CD4-positive, alpha-beta T cell treated with Interferon alpha-2 for 1 hour (primary cell): ENCODE measurements around the gene RALGPS1.
A peak's percentile ranks its signal among the peaks of the same experiment; 100 is the strongest.

Experiments
- DNase-seq, 2 donors: peaks; one replicate each; pipeline ENCODE4 v3.0.0-alpha.2; 2020 to 2022

Gene RALGPS1, protein sequence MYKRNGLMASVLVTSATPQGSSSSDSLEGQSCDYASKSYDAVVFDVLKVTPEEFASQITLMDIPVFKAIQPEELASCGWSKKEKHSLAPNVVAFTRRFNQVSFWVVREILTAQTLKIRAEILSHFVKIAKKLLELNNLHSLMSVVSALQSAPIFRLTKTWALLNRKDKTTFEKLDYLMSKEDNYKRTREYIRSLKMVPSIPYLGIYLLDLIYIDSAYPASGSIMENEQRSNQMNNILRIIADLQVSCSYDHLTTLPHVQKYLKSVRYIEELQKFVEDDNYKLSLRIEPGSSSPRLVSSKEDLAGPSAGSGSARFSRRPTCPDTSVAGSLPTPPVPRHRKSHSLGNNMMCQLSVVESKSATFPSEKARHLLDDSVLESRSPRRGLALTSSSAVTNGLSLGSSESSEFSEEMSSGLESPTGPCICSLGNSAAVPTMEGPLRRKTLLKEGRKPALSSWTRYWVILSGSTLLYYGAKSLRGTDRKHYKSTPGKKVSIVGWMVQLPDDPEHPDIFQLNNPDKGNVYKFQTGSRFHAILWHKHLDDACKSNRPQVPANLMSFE

DNA sequence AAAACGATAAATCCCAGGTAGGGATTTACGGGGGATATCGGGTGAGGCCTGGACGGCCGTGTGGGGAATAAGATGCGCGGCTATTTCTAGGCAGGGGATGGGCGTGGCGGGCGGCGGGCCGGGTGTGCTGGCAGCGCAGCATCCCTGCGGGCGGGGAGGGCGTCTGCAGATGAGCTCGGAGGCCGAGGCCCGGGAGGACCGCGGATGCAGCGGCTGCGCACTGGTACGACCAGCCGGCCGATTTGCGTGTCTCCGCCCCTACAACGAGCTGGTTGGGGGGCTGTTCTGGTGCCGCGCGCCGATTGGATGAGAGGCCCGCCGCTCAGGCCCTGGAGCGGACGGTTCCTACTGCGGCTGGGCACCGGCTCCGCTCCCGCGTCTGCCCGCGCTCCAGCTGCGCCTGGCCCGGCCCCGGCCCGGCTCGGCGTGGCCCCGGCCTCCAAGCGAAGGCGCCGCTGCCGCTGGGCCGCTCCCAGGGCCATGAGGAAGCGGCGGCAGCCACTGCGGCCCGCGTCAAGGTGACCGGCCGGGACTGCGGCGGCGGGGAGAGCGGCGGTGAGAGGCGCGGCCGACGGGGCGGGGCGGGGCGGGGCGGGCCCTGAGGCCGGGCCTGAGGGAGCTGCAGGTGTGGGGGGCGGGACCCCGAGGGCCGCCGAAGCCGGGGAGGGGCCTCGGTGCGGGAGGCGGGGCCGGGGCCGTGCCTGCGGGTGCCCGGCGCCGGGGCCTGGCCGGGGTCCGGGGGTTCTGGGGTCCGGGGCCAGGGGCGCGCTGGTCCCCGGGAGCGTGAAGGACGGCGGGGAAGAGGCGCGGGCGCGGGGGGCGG is at the start of gene RALGPS1:
RALGPS1 (plus strand) TSS at position 325 of the 823 bp plus-strand sequence. CDS start 47,508 bp downstream, outside the sequence.
- peak; percentile 93 to 94 for DNase-seq

DNA sequence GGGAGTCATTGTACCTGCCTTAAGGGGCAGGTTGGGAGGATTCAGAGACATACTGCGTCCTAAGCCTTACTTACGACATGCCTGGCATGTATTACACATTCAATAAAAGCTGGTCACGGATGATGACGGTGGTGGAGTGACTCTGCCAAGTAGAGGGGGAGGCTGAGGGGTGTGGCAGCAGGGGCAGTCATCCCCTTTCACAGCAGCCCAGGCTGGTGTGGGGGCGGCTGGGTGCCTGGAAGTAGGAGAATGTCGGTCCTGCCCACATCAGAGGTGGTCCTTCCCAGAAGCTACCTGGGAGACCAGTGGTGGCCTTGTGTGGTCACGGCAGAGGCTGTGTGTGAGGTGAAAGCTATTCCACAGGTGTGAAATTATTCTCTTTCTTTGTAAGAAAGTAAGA is 45.2 kb upstream of the RALGPS1 start:
- no peak for DNase-seq

DNA sequence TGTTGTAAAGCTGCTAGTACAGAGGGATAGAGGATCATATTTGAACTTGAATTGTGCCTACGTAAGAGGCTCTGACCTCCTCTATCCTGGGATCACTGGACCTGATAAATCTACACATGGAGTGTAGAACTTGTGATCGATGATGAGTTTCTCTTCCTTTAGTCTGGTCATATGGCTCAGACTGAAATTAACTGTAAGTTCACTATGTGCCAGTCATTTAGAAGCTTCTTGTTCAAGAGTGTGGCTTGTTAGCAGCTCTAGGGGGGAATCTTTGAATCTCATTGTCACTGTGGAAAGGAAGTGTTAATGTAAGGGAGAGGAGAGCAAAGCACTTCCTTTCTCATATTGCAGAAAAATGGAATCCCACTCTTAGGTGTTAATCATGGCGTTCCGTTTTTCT is 42.1 kb upstream of the RALGPS1 start:
- no peak for DNase-seq

DNA sequence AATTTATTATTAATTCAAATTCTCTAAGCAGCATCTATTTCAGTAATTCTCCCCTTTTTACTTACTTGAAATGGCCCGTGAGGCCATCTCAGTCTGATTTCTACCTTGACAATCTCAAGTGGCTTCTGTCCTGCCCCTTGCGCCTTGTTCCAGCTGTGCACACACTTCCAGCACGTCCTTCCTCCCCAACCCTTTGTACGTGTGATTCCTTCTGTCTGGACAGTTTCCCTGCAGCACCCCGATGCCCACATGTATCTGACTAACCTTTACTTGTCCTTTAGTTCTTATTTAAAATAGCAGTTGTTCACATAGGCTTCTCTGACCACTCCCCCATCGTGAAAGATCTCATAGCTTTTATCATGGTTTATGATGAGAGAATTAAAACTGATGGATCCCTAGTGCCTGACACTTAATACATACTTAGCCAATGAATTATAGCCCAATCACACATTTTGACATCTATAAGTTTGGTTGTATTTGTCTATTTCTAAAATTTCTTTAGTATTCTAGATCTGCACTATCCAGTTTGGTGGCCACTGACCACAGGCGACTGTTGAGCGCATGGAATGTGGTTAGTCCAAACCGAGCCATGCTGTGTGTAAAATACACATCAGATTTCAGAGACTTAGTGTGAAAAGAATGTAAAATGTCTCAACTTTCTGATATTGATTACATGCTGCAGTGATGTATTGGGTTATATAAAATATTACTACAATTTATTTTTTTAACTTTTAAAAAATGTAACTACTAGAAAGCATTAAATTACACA is 39.9 kb upstream of the RALGPS1 start:
- no peak for DNase-seq

DNA sequence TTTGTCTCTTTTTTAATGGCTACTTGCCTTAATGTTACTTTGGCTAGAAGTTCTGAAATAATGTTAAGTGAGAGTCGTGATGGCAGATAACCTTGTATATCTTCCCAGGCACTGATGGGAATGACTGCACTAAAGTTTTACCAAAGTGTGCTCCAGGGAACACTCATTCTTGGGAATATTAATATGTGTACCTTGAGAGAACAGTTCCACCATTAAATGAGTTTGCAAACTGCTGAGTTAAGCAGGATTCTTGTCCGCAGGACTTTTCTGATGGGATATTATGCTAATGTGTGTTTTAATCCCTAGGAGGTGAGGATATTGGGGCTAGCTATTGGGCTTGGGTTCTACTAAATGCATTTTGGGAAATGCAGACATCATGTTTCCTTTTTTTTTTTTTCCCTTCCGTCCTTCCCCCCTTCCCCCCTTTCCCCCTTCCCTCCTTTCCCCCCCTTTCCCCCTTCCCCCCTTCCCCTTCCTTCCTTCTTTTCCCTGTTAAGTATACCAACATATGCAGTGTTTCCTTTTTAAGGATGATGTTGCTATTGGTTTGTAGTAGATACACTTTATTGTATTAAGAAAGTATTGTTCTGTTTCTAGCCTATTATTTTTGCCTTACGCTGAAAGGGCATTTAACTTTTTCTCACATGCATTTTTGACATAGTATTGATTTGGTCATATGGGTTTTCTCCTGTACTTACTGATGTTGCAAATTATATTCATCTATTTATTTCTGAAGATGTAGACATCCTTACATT is 38.6 kb upstream of the RALGPS1 start:
- no peak for DNase-seq

DNA sequence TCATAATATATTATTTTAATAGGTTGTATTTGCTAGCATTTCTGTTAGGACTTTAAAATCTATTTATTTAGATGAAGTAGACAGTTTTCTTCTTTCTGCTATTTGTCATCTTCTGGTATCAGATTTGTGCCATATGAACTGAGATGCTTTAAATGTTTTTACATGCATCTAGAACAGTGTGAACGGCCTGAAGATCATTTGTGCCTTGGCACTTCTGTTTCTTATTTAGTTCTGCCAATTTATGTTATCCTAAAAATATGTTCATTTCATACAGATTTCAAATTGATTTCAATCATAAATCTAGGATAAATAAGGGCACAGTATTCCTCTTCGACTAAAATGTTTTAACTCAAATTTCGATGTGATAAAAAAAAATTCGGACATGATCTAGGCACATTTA is 38.1 kb upstream of the RALGPS1 start:
- DNase-seq, result no peak

DNA sequence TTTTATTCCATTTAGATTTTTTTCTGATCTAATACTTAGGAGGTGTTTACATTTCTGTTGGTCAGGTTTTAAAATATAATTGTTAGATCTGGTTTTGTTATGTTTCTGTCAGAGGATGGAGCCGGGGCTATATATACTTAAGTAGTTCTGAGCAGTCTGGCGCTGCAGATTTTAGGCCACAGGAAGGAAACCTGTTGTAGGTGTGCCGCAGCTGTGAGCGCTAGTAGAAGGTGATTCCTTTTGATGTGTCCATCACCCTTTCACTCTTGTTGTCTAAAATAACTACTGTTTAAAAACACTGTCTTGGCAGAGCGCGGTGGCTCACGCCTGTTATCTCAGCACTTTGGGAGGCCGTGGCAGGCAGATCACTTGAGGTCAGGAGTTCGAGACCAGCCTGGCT is 37.2 kb upstream of the RALGPS1 start:
- DNase-seq, result peak in 1 of 2 donors; percentile 19

DNA sequence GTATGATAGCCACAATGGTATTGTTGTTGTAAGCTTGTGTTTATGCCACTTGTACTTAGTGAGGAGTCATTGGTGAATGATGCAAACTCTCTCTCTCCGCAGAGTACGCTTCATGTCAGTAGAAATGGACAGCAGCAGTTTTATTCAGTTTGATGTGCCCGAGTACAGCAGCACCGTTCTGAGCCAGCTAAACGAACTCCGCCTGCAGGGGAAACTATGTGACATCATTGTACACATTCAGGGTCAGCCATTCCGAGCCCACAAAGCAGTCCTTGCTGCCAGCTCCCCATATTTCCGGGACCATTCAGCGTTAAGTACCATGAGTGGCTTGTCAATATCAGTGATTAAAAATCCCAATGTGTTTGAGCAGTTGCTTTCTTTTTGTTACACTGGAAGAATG is 35.3 kb upstream of the RALGPS1 start:
- no peak for DNase-seq

DNA sequence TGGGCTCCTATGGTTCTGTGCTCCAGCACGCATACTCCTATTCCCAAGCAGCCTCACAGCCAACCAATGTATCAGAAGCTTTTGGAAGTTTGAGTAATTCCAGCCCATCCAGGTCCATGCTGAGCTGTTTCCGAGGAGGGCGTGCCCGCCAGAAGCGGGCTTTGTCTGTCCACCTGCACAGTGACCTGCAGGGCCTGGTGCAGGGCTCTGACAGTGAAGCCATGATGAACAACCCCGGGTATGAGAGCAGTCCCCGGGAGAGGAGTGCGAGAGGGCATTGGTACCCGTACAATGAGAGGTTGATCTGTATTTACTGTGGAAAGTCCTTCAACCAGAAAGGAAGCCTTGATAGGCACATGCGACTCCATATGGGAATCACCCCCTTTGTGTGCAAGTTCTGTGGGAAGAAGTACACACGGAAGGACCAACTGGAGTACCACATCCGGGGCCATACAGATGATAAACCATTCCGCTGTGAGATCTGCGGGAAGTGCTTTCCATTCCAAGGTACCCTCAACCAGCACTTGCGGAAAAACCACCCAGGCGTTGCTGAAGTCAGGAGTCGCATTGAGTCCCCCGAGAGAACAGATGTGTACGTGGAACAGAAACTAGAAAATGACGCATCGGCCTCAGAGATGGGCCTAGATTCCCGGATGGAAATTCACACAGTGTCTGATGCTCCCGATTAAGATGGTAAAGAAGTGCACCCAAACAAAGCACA is 34.2 kb upstream of the RALGPS1 start:
- no peak for DNase-seq

DNA sequence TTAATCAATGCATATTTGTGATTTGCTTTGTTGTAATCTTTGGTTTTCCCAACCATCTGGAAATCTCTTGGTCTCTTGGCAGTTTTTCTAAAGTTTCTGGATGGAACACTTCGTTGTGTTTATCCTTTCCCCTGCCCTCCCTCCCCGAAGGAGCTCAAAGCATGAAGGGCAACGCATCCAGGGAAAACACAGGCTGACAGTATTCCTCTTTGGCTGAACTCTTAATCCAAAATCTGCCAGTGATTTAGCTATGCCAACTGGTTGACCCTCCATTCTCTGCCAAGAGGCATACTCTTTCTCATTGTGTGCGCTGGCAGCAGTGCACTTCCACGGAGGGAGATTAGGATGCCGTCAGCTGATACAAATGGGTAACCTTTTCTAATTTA is 33.6 kb upstream of the RALGPS1 start:
- DNase-seq, result no peak

DNA sequence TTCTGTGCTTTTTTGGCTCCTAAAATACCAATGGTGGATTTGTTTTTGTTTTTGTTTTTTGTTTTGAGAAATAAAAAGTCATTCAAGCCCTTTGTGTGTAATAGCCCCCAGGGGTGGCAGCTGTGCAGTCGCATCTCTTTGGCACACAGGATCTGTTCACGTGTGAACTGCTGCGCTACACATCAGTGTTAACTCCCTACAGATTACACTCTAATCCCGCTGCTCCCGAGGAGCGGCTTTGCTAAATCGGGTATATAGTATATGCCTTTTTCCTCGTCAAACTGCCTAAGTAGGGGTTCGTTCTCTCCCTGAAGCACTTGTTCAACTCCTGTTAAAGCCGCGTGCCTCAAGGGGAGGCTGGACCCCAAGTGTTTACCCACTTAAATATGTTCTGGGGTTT is 31.8 kb upstream of the RALGPS1 start:
- no peak for DNase-seq

DNA sequence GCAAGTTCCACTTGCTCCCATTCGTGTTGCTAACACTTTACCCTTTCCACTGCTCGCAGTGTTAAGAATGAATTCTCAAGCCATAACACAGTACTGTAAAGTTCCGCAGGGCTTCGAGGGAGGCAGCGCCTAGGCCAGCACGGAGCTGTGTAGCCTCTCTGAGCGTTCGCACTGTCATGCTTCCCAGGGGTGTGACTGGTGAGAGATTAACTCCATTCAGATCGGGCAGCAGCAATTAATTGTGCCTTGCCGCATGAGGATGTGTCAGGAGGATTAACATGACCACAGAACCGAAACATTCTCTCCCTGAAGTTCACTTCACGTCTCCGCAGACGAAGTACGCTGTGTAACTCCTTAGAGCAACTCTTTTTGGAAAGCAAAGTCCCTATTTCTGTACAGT is 30.9 kb upstream of the RALGPS1 start:
- DNase-seq, result no peak

DNA sequence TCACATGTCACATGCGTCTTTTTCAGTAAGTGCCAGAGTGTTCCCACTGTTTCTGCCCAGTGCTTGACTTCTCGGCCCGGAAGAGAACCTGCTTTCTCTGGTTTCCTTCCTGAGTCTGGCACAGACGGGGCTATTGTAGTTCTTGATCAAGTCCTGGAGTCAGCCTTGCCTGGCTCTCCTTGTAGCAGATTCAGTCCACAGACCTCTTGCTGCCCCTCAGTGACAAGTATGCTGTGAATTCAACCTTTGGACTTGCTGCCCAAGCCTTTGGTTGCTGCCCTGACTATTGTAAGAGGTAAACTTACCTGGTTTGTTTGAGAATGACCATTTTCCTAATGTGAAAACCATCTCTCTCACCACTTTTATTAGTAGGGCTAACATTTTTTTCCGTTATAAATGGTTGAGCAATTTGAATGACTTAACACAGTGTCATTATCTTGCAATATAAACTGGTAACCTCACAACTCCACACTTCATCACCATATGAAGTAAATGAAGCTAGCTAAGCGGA is 29.4 kb upstream of the RALGPS1 start:
- DNase-seq, result no peak

DNA sequence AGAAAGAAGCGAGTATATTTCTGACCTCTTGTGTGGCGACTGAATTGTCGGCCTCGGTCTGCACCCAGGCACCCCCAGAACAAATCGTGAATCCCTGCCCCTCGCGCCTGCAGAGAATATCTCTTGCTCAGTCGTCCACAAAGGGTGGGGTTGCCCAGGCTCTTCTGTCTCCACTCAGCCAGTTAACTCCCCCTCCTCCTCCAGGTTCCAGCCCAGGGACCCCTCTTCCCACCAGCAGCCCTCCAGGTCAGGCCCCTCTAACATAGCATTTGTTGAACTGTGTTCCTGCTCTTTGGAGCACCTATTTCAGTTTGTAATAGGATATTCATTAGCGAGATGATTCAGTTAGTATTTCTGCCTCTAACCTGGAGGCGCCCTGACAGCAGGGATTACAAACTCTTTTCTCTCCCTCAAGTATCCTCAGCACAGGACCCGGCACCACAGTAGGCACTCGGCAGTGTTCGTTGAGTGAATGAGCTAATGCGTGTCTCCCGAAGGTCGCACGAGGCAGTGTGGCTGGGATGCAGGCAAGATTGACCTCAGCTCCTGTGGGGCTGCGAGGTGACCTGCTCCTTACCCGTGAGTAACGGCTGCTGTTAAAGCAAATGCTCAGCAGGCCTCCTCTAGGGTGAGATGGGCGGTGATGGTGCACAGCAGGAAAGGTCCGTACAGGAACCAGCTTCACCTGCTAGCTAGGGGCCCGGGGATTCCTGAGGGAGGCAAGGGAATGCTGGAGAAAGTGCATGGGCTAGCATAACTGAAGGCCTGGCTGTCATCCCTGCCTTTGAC is 28.4 kb upstream of the RALGPS1 start:
- DNase-seq, result no peak

DNA sequence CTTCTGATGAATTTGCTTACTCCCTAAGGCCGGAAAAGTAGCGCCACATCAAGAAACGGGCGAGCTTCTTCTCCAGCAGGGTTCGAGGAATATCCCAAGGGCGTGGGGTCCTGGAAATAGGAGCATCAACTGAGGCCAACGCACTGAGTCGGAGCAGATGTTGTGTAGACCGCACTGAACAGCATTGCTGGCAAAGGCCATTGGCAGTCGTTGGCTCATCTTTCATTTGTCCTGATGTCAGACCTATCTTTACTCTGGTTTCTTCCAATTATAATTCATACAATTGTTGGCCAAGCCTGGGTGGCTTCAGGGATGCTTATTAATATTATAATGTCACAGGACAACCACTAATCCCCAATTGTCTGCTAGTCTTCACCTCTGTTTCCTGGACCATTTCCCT is 27.7 kb upstream of the RALGPS1 start:
- no peak for DNase-seq

DNA sequence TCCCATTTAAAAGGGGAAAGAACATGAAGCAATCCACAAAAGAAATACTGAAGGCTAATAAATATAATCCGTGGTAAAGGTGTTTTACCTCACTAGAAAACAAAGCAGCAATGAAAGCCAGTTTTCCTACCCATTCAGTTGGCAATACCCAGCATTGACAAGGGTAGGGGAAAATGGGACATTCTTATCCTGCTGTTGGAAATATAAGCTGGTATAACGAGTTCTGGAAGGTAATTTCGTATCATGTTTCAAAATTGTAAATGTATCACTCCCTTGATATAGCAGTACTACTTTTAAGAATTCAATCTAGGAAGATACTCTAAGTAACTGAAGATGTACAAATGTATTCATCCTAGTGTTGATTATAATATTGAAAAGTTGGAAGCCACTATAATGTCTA is 22.9 kb upstream of the RALGPS1 start:
- no peak for DNase-seq

DNA sequence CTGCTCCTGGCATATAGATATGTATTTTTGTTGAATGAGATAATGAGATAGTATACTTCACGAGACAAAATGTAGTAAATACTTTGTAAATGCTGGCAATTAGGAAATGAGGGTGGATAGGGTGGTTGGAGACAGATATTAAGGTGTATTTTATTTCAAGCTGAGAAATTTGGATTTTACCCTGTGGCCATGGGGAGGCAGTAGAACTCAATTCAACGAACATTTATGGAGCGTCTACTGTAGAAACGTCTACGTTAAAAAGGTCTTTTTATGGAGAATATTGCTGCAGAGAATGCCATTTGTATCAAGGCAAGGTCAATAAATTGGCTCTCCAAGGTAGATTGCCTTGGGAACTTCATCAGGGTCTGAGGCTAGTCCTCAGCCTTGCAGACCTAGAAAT is 21.5 kb upstream of the RALGPS1 start:
- DNase-seq, result no peak

DNA sequence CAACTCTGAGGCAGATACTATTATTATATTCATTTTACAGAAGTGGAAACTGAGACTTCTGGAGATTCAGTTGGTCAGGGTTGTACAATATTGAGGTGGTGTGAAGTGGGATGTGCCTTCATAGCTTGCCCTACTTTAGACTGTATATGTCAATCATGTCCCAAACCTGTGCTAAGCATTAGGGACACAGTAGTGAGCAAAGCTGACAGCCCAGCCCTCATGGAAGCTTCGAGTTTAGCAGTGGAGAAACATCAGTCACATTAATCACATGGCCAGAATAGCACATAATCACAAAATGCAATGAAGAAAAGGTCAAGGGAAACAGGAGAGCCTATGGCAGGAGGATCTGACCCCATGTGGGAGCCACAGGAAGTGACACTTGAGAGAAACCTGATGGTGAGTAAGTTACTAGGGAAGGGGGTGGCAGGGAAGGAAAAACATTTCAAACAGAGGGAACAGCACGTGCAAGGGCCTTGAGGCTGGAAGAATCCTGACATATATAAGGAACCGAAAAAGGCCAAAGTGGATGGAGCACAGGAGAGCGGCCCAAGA is 20.5 kb upstream of the RALGPS1 start:
- no peak for DNase-seq

DNA sequence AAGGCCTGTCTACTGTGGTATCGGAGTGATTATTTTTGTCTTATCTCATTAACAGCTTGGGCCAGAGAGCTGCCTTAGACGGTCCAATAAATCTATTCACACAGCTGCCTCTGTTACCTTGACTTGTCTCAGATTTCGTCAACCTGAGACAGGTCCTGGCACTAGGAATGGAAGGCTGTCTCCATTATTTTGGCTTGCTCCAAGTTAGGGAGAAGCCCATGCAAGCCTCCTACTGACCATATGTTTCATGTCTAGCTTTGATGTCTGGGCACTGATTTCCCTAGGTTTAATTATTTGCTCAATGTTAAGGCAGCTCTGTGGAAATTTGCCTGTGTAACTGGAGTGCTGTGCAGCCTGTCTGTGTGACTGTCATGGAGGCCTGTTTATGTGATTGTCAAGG is 12.4 kb upstream of the RALGPS1 start:
- no peak for DNase-seq

DNA sequence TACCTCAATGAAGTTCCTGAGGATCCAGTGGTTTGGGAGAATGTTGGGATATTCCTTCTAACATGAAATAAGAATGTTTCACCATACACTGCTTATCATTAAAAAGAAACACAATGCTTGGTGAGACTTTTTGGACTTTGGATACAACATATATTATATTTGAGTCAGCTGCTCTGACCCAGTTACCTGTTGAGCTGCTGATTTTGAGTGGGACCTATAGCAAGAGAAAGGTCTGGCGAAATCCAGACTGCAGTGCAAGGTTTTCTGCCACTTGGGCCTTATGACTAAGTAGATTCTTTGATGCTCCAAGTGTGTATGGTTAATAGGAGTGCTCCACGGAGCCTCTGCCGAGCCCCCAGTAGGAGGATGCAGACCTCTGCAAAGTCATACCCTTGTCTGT is 10.0 kb upstream of the RALGPS1 start:
- no peak for DNase-seq
